HepG2 (cell line): ENCODE results near the gene WDR7.

Experiments used
- ASH2L ChIP-seq: fragments of 300-600, 200-600 bp; sonication (generic); IDR thresholded peaks from 2 replicates; pipeline ENCODE4 v1.7.0; 2017; ENCODE audit warnings: low read depth, mild to moderate bottlenecking, moderate library complexity, mixed read lengths, low read length; ENCODE audit not compliant: insufficient read length
- ATF7 ChIP-seq, 2 experiments: fragments of 450-650 bp in 1 of 2; sonication (generic) in 1 of 2; formaldehyde crosslinking in 1 of 2; IDR thresholded peaks; 2 replicates each; pipeline versions ENCODE4 v1.4.0 to v1.6.1; 2016 to 2020; ENCODE audit warnings: antibody characterized with exemption in 1 of 2, mild to moderate bottlenecking in 1 of 2, missing genetic modification reagents in 1 of 2
- CBX5 ChIP-seq: sonication (generic); formaldehyde crosslinking; IDR thresholded peaks from 2 replicates; pipeline ENCODE4 v1.4.0; 2020; ENCODE audit warnings: missing genetic modification reagents, borderline replicate concordance
- CTCF ChIP-seq: sonication (generic); formaldehyde crosslinking; IDR thresholded peaks from 2 replicates; pipeline ENCODE4 v1.5.0; 2020; ENCODE audit warnings: mild to moderate bottlenecking, missing genetic modification reagents, moderate library complexity
- FOXP1 ChIP-seq, 2 experiments: fragments of 450-650 bp in 1 of 2; IDR thresholded peaks; 2 replicates each; pipeline ENCODE4 v1.6.1; 2017 to 2018; ENCODE audit warnings: antibody characterized with exemption in 1 of 2
- KAT2B ChIP-seq: fragments of 150-350 bp; IDR thresholded peaks from 2 replicates; pipeline ENCODE4 v1.6.1; 2014; ENCODE audit warnings: low read depth, low read length, borderline replicate concordance
- MYC ChIP-seq: sonication (generic); formaldehyde crosslinking; IDR thresholded peaks from 2 replicates; pipeline ENCODE4 v1.9.0; 2021; ENCODE audit warnings: missing genetic modification reagents, borderline replicate concordance
- NCOA2 ChIP-seq: sonication (generic); formaldehyde crosslinking; IDR thresholded peaks from 2 replicates; pipeline ENCODE4 v1.8.0; 2022; ENCODE audit warnings: inconsistent platforms
- SNAPC4 ChIP-seq: sonication (generic); formaldehyde crosslinking; IDR thresholded peaks from 2 replicates; pipeline ENCODE4 v1.4.0; 2020; ENCODE audit warnings: mild to moderate bottlenecking, missing genetic modification reagents
- TARDBP ChIP-seq: sonication (generic); formaldehyde crosslinking; IDR thresholded peaks from 2 replicates; pipeline ENCODE4 v1.8.0; 2022; ENCODE audit warnings: mild to moderate bottlenecking, missing genetic modification reagents
- ZNF274 ChIP-seq: sonication (generic); formaldehyde crosslinking; IDR thresholded peaks from 2 replicates; pipeline ENCODE4 v1.5.1; 2020; ENCODE audit warnings: mild to moderate bottlenecking, missing genetic modification reagents
- ZNF841 ChIP-seq: sonication (generic); formaldehyde crosslinking; IDR thresholded peaks from 2 replicates; pipeline ENCODE4 v1.8.1; 2023; ENCODE audit warnings: missing genetic modification reagents, borderline replicate concordance

- TF ChIP-seq KAT2B (no peak), NCOA2 (CRISPR knock-in tag) (no peak), CBX5 (CRISPR knock-in tag) (no peak), MYC (CRISPR knock-in tag) (no peak), TARDBP (CRISPR knock-in tag) (no peak), CTCF (CRISPR knock-in tag) (no peak), SNAPC4 (CRISPR knock-in tag) (no peak), ZNF841 (CRISPR knock-in tag) (no peak), ZNF274 (CRISPR knock-in tag) (no peak), ASH2L (no peak), FOXP1 (IDR thresholded peaks at IDR 0.05) (no peak), FOXP1 (CRISPR knock-in tag; IDR thresholded peaks at IDR 0.05) (no peak), ATF7 (IDR thresholded peaks at IDR 0.05) (no peak), ATF7 (CRISPR knock-in tag; IDR thresholded peaks at IDR 0.05) (no peak)
Observed at GRCh38 chr18:57004366-57005121, 353.4 kb downstream of the WDR7 start.
